Stimulated activated CD8-positive, alpha-beta memory T cell treated with anti-CD3 and anti-CD28 coated beads, Interleukin-7, amount 100 ng/mL, for 48 hours (primary cell): ENCODE measurements around the gene CCDC88A.
"Not testable (repeated sequence)": the region's sequence is repeated elsewhere in the genome, so short reads cannot be mapped to it uniquely, and the experiment has no call there.

ENCODE experiments used
- DNase-seq, 2 donors: peaks; one replicate each; pipeline ENCODE4 v3.0.0-alpha.2; 2020; ENCODE audit warnings: low read depth in 1 of 2; ENCODE audit errors: extremely low read depth in 1 of 2

Gene CCDC88A

GRCh38 chr2:55311444-55311870 lies 108.2 kb downstream of the CCDC88A start:
- DNase-seq: peak in 1 of 2 donors; percentile 39

GRCh38 chr2:55309446-55309845 lies 110.2 kb downstream of the CCDC88A start:
- DNase-seq: no peak

- no peak for DNase-seq
Measured at GRCh38 chr2:55302241-55302640, 117.4 kb downstream of the CCDC88A start.

GRCh38 chr2:55301277-55301676 lies 118.4 kb downstream of the CCDC88A start:
- DNase-seq: no peak

- no peak for DNase-seq
Measured at GRCh38 chr2:55296393-55296792, 123.3 kb downstream of the CCDC88A start.

GRCh38 chr2:55283083-55283482 lies 136.6 kb downstream of the CCDC88A start:
- DNase-seq: no peak

GRCh38 chr2:55282110-55282917 lies 137.3 kb downstream of the CCDC88A start:
- DNase-seq: peak; percentile 75 to 81

GRCh38 chr2:55280851-55281546 lies 138.7 kb downstream of the CCDC88A start:
- not testable (repeated sequence) for DNase-seq

- DNase-seq: not testable (repeated sequence)
Measured at GRCh38 chr2:55279859-55280424, 139.7 kb downstream of the CCDC88A start.

- not testable (repeated sequence) for DNase-seq
Measured at GRCh38 chr2:55279214-55279835, 140.3 kb downstream of the CCDC88A start.

- no peak for DNase-seq
Measured at GRCh38 chr2:55277310-55277709, 142.3 kb downstream of the CCDC88A start.

GRCh38 chr2:55274346-55274745 lies 145.3 kb downstream of the CCDC88A start:
- not testable (repeated sequence) for DNase-seq

GRCh38 chr2:55269645-55269990 lies 150.0 kb downstream of the CCDC88A start:
- DNase-seq: no peak

GRCh38 chr2:55268907-55269644 lies 150.6 kb downstream of the CCDC88A start, which contains the start of gene MTIF2:
MTIF2 (minus strand) TSS chr2:55269231; CDS start chr2:55263858, 5,373 bp downstream.
- DNase-seq: peak; percentile 89 to 90

GRCh38 chr2:55268288-55268906 lies 151.3 kb downstream of the CCDC88A start:
- no peak for DNase-seq

- DNase-seq: not testable (repeated sequence)
Measured at GRCh38 chr2:55259586-55259985, 160.1 kb downstream of the CCDC88A start.

GRCh38 chr2:55252832-55253231 lies 166.8 kb downstream of the CCDC88A start:
- DNase-seq: no peak

- no peak for DNase-seq
Measured at GRCh38 chr2:55247025-55247424, 172.6 kb downstream of the CCDC88A start.

- DNase-seq: no peak
Measured at GRCh38 chr2:55245411-55245810, 174.2 kb downstream of the CCDC88A start.

- DNase-seq: no peak
Measured at GRCh38 chr2:55242617-55243016, 177.0 kb downstream of the CCDC88A start.
